Transverse colon (tissue), 4 donors: ENCODE results near the gene EXOC8. TPM values are rescaled to one million over a fixed set of nuclear protein-coding genes. Genes with fewer than 3 reads are reported as not detected.

Source experiments
- DNase-seq: peaks from one replicate; pipeline ENCODE4 v3.0.0-alpha.2; 2019
- H3K27ac ChIP-seq, 4 donors: fragments of 200-600 bp; sonication (generic); 2 replicates each; pipeline ENCODE4 v1.5.1; 2016 to 2018; ENCODE audit warnings: inconsistent platforms in 4 of 4
- H3K27me3 ChIP-seq: fragments of 200-600 bp; sonication (generic); 2 replicates; pipeline ENCODE4 v1.5.1; 2017; ENCODE audit warnings: inconsistent platforms
- H3K36me3 ChIP-seq, 4 donors: fragments of 200-600 bp; sonication (generic); 2 replicates each; pipeline ENCODE4 v1.5.1; 2017 to 2019; ENCODE audit warnings: inconsistent platforms in 4 of 4
- H3K4me1 ChIP-seq, 4 donors: fragments of 200-600 bp; sonication (generic); 2 replicates each; pipeline ENCODE4 v1.5.1; 2017 to 2020; ENCODE audit warnings: inconsistent platforms in 4 of 4
- H3K4me3 ChIP-seq, 4 donors: fragments of 200-600 bp; sonication (generic); 1 replicate in 1 of 4; 2 replicates in 3 of 4; pipeline versions ENCODE4 v1.5.1 to v1.6.1; 2017 to 2019; ENCODE audit warnings: inconsistent platforms in 4 of 4
- H3K9me3 ChIP-seq, 2 donors: fragments of 200-600 bp; sonication (generic); 2 replicates each; pipeline ENCODE4 v1.5.1; 2017 to 2019; ENCODE audit warnings: inconsistent platforms in 2 of 2
- EP300 ChIP-seq: sonication (generic); formaldehyde crosslinking; IDR thresholded peaks from one replicate; pipeline ENCODE4 v1.6.1; 2017; ENCODE audit warnings: antibody characterized with exemption, low read depth
- POLR2A ChIP-seq: fragments of 450-650 bp; IDR thresholded peaks from one replicate; pipeline ENCODE4 v1.6.1; 2016; ENCODE audit warnings: antibody characterized with exemption, mild to moderate bottlenecking, moderate library complexity
- POLR2AphosphoS5 ChIP-seq, 3 donors: sonication (generic); formaldehyde crosslinking; IDR thresholded peaks; one replicate each; pipeline ENCODE4 v1.6.1; 2016; ENCODE audit warnings: antibody characterized with exemption in 3 of 3
- WGBS, 2 donors: methylation state at CpG; one replicate each; pipeline ENCODE4 v1.1.5; 2018; ENCODE audit warnings: low coverage in 1 of 2; 5-methylcytosine and 5-hydroxymethylcytosine counted together
- in situ Hi-C, 4 donors: fragments of 200-750 bp; cut with MboI; loops; one replicate each; pipeline versions ENCODE4 v1.15.0 to v1.15.1; 2017; ENCODE audit warnings: low sequenced_read_pairs in 3 of 4, low pct_ligation_motif_present in 1 of 4, low pct_unique_long_range_greater_than_20kb in 1 of 4
- intact Hi-C: fragments of 100-400 bp; cut with DNase I; formaldehyde crosslinking; loops from one replicate; pipeline ENCODE4 v1.15.1; 2023; ENCODE audit warnings: low total_unique reads
- total RNA-seq, 4 donors: library from RNA; depleted of rRNA; stranded (reverse); fragments of >200 nt; gene quantifications; one replicate each; pipeline ENCODE4 v1.1.0, GENCODE V29; 2016
- TF ChIP-seq, protein P1 (sequence below), 5 experiments: fragments of 200-600 bp in 3 of 5; fragments of 450-650 bp in 2 of 5; sonication (generic) in 3 of 5; IDR thresholded peaks; 1 replicate in 2 of 5; 2 replicates in 3 of 5; pipeline ENCODE4 v1.5.1; 2016 to 2017; ENCODE audit warnings: antibody characterized with exemption in 5 of 5, inconsistent platforms in 3 of 5, mild to moderate bottlenecking in 2 of 5, moderate library complexity in 1 of 5

Gene EXOC8
- total RNA-seq, 4 donors from 2014 or later = 9.0 to 18.3 (median 13.3) TPM

DNA sequence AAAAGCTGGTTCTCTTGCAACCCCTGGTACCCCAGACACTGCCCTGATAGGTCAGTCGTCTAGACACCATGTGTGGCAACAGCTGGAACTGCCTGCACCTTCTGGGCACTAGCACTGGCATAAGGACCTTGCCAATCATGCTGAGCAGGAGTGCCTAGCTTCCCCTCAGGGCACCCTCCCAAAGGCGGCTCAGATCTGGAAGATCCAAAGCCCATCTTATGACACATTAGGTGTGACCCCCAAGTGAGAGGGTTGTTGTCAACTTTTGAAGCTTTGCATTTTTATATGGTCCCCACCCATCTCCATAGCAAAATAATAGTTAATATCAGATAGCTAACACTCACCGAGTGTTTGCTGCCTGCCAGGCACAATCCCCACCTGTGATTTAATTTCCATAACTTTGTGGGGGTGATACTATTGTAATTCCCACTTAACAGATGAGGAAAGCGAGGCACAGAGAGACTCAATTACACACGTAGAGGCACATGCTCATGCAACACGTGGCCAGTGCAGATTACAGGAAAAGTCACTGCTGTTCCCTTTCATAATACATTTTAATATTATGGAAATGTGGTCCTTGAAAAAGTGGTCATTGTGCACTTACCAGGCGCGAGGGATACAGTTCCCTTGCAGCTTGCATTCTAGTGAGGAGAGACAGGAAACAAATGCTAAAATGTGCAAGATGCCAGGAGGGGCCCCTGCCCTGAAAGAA, 25.8 kb downstream of the EXOC8 start:
- 82 to 85% methylated on average over 5 to 8 of the region's 8 CpGs for WGBS, 2 donors
- no peaks in the 10 kb centered on the region for H3K9me3 ChIP-seq
- H3K4me3 ChIP-seq = no peak overlapping the region
- H3K27ac ChIP-seq = no peak overlapping the region
- in situ Hi-C loops = no loop called here
- intact Hi-C loops = no loop called here
- H3K4me1 ChIP-seq = no peaks in the 10 kb centered on the region
- H3K27me3 ChIP-seq = no peaks in the 10 kb centered on the region
- no peak for DNase-seq
- H3K36me3 ChIP-seq = no peaks in the 10 kb centered on the region
- TF ChIP-seq POLR2A = no peak
- TF ChIP-seq EP300 = no peak
- no peak for TF ChIP-seq POLR2AphosphoS5 (IDR thresholded peaks at IDR 0.05)
- TF ChIP-seq, protein P1, sequence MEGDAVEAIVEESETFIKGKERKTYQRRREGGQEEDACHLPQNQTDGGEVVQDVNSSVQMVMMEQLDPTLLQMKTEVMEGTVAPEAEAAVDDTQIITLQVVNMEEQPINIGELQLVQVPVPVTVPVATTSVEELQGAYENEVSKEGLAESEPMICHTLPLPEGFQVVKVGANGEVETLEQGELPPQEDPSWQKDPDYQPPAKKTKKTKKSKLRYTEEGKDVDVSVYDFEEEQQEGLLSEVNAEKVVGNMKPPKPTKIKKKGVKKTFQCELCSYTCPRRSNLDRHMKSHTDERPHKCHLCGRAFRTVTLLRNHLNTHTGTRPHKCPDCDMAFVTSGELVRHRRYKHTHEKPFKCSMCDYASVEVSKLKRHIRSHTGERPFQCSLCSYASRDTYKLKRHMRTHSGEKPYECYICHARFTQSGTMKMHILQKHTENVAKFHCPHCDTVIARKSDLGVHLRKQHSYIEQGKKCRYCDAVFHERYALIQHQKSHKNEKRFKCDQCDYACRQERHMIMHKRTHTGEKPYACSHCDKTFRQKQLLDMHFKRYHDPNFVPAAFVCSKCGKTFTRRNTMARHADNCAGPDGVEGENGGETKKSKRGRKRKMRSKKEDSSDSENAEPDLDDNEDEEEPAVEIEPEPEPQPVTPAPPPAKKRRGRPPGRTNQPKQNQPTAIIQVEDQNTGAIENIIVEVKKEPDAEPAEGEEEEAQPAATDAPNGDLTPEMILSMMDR (IDR thresholded peaks at IDR 0.05) = no peak

DNA sequence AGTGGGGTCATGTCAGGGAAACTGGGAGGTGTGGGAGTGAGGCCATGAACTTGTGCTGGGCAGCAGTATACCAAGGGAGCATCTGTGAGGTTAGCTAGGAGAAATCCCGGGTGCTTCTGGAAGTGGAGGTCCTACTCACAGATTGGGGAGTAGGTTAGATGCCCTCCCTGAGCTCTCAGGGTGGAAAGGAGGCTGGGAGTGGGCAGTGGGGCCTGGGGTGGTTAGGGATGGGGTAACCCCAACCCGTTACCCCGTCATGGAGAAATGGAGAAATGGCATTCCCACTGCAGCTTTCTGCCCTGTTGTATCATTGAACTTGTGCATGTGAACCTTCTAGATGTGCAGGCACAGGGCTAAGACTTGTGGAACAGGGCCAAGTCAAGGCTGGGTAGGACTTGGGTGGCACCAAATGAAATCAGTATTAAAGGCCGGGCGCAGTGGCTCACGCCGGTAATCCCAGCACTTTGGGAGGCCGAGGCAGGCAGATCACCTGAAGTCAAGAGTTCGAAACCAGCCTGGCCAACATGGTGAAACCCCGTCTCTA, 27.2 kb downstream of the EXOC8 start:
- H3K27ac ChIP-seq = no peak overlapping the region
- H3K27me3 ChIP-seq = no peaks in the 10 kb centered on the region
- intact Hi-C loops (no loop called here), in situ Hi-C loops (no loop called here)
- no peak for DNase-seq
- H3K4me3 ChIP-seq = no peak overlapping the region
- H3K9me3 ChIP-seq = no peaks in the 10 kb centered on the region
- TF ChIP-seq, protein P1 (IDR thresholded peaks at IDR 0.05) = no peak
- TF ChIP-seq POLR2A (no peak), POLR2AphosphoS5 (IDR thresholded peaks at IDR 0.05) (no peak), EP300 (no peak)
- H3K36me3 ChIP-seq = no peaks in the 10 kb centered on the region
- H3K4me1 ChIP-seq = no peaks in the 10 kb centered on the region
- WGBS, 2 donors = 90 to 100% methylated on average over 1 to 10 of the region's 10 CpGs

GRCh38 chr1:231301990-231302389, 35.7 kb downstream of the EXOC8 start:
- Histone ChIP-seq H3K27ac (no peak overlapping the region), H3K36me3 (no peaks in the 10 kb centered on the region), H3K27me3 (no peaks in the 10 kb centered on the region), H3K9me3 (no peaks in the 10 kb centered on the region), H3K4me3 (no peak overlapping the region), H3K4me1 (no peaks in the 10 kb centered on the region)
- 94% methylated on average over 3 of the region's 3 CpGs for WGBS, 2 donors
- intact Hi-C loops = no loop called here
- in situ Hi-C loops = no loop called here
- no peak for DNase-seq
- TF ChIP-seq POLR2A = no peak
- TF ChIP-seq POLR2AphosphoS5 (IDR thresholded peaks at IDR 0.05) = no peak
- TF ChIP-seq, protein P1 (IDR thresholded peaks at IDR 0.05) = no peak
- TF ChIP-seq EP300 = no peak

- no peak for DNase-seq
- Histone ChIP-seq H3K27ac (no peak overlapping the region), H3K4me3 (no peak overlapping the region), H3K36me3 (no peaks in the 10 kb centered on the region), H3K9me3 (no peaks in the 10 kb centered on the region), H3K4me1 (no peaks in the 10 kb centered on the region), H3K27me3 (no peaks in the 10 kb centered on the region)
- TF ChIP-seq POLR2A = no peak
- no peak for TF ChIP-seq POLR2AphosphoS5 (IDR thresholded peaks at IDR 0.05)
- no peak for TF ChIP-seq EP300
- TF ChIP-seq, protein P1 (IDR thresholded peaks at IDR 0.05) = no peak
- intact Hi-C loops = no loop called here
- in situ Hi-C loops = no loop called here
- 94 to 95% methylated on average over 4 of the region's 4 CpGs for WGBS, 2 donors
Observed at GRCh38 chr1:231295938-231296337, 41.7 kb downstream of the EXOC8 start.
